Right lung (tissue), 10 donors: ENCODE results near the gene OAS2. TPM values are rescaled to one million over a fixed set of nuclear protein-coding genes. Genes with fewer than 3 reads are reported as not detected.

Source experiments
- DNase-seq, 2 donors: peaks; one replicate each; pipeline ENCODE4 v3.0.0-alpha.2; 2013
- long read RNA-seq, 8 donors: transcript quantifications; one replicate each; lab custom pipeline, GENCODE V29; 2026
- polyA plus RNA-seq, 5 donors: library from polyadenylated mRNA; unstranded; fragments of 120-200 nt; gene quantifications; one replicate each; pipeline versions ENCODE4 v1.2.1 to v1.2.3, GENCODE V29; 2013; ENCODE audit warnings: inconsistent platforms in 1 of 5, low replicate concordance in 1 of 5; ENCODE audit not compliant: insufficient read length in 5 of 5, insufficient read depth in 1 of 5

The OAS2 gene, protein sequence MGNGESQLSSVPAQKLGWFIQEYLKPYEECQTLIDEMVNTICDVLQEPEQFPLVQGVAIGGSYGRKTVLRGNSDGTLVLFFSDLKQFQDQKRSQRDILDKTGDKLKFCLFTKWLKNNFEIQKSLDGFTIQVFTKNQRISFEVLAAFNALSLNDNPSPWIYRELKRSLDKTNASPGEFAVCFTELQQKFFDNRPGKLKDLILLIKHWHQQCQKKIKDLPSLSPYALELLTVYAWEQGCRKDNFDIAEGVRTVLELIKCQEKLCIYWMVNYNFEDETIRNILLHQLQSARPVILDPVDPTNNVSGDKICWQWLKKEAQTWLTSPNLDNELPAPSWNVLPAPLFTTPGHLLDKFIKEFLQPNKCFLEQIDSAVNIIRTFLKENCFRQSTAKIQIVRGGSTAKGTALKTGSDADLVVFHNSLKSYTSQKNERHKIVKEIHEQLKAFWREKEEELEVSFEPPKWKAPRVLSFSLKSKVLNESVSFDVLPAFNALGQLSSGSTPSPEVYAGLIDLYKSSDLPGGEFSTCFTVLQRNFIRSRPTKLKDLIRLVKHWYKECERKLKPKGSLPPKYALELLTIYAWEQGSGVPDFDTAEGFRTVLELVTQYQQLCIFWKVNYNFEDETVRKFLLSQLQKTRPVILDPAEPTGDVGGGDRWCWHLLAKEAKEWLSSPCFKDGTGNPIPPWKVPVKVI
- 10 to 100 TPM in 3 of 5 donors, 1 to 10 TPM in 2; 7.0 to 12.1 (median 10.5) TPM for polyA plus RNA-seq
- long read RNA-seq, donor 1, full-length matches to known transcripts = 1 of 1 reads
- long read RNA-seq, donor 1, partial matches to known transcripts = 0 of 1 reads
- long read RNA-seq, donor 1, other reads (novel, unspliced or antisense) = 0 of 1 reads
- long read RNA-seq, donor 2 = 0 reads
- long read RNA-seq, donor 3, full-length matches to known transcripts = 3 of 3 reads
- long read RNA-seq, donor 3, partial matches to known transcripts = 0 of 3 reads
- long read RNA-seq, donor 3, other reads (novel, unspliced or antisense) = 0 of 3 reads
- long read RNA-seq, donor 4, full-length matches to known transcripts = 2 of 2 reads
- long read RNA-seq, donor 4, partial matches to known transcripts = 0 of 2 reads
- long read RNA-seq, donor 4, other reads (novel, unspliced or antisense) = 0 of 2 reads
- long read RNA-seq, donor 5, full-length matches to known transcripts = 3 of 3 reads
- long read RNA-seq, donor 5, partial matches to known transcripts = 0 of 3 reads
- long read RNA-seq, donor 5, other reads (novel, unspliced or antisense) = 0 of 3 reads
- long read RNA-seq, donor 6, full-length matches to known transcripts = 3 of 3 reads
- long read RNA-seq, donor 6, partial matches to known transcripts = 0 of 3 reads
- long read RNA-seq, donor 6, other reads (novel, unspliced or antisense) = 0 of 3 reads
- long read RNA-seq, donor 7, full-length matches to known transcripts = 1 of 1 reads
- long read RNA-seq, donor 7, partial matches to known transcripts = 0 of 1 reads
- long read RNA-seq, donor 7, other reads (novel, unspliced or antisense) = 0 of 1 reads
- long read RNA-seq, donor 8 = 0 reads

DNA sequence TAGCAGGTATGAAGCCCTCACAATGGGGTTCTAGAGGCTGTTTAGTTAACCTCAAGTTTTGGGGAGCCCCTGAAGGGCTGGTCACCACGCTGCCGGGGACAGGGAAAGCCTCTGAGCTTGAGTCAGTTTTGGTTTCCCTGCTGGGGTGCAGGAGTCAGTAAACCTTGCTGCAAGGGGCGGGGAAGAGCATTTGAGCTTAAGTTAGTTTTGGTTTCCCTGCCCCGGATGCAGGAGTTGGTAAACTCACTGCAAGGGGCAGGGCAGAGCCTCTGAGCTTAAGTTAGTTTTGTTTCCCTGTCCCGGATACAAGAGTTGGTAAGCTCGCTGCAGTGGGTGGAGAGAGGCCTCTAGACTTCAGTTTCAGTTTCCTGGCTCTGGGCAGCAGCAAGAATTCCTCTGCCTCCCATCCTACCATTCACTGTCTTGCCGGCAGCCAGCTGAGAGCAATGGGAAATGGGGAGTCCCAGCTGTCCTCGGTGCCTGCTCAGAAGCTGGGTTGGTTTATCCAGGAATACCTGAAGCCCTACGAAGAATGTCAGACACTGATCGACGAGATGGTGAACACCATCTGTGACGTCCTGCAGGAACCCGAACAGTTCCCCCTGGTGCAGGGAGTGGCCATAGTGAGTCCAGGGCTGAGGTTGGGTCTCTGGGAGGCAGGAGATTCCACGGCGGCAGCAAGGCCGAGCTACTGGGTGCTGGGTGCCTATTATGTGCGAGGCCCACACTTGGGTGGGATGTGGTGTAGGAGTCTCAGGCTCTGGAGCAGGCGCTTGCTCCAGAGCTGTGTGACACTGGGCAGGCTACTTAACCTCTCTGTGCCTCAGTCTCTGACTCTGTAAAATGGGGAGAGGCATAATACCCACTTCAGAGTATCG, at the start of gene OAS2:
Gene OAS2 (plus strand): TSS at position 357 of the 878 bp plus-strand sequence. CDS start 90 bp downstream, at position 447.
- DNase-seq = peak; percentile 24 to 36

DNA sequence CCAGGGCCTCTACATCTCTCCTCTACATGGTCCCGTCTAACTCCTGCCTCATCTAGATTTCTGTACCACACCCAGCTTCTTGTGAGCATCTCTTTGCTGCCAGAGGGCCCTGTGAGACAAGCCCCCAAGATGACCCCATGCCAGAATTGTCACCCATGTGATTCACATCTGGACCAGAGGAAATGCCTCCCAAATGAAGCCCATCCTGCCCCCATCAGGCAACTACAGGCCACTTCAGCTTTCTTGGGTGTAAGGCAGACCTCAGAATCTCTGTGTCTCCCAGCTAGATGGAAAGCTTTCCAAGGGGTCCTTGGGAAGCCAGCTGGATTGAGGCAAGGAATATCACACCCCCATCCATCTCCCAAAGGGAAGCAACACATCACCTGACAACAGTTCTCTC, 49.3 kb upstream of the OAS2 start:
- DNase-seq = no peak

DNA sequence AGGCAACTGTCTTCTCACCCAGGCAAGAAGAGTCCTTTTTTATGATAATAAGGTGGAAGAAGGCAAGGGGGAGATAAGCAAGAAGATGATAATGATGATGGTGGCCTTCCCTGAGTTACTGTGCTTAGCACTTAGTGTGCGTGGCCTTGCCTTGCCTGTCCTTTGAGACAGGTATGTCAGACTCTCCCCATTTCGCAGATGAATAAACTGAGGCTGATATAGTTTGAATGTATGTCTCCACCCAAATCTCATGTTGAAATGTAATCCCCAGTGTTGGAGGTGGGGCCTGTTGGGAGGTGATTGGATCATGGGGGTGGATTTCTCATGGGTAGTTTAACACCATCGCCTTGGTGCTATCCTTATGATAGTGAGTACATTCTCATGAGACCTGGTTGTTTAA, 48.6 kb upstream of the OAS2 start:
- no peak for DNase-seq

DNA sequence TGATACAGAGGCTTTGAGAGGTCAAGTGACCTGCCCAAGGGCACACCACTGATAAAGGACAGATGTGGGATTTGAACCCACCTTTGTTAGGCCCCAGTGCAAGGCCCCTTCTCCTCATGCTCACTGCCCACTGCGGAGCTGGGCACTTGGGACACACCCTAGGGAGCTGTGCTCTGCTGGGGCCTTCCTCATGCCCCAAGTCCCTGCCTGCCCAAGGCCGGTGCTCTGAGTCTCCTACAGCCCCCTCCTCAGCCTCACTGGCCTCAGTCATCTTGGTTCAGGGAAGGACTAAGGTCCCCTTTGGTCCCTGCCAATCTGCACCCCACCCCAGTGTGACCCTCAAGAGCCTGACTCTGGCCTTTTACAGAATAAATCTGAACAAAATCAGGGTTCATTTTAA, 48.0 kb upstream of the OAS2 start:
- no peak for DNase-seq

DNA sequence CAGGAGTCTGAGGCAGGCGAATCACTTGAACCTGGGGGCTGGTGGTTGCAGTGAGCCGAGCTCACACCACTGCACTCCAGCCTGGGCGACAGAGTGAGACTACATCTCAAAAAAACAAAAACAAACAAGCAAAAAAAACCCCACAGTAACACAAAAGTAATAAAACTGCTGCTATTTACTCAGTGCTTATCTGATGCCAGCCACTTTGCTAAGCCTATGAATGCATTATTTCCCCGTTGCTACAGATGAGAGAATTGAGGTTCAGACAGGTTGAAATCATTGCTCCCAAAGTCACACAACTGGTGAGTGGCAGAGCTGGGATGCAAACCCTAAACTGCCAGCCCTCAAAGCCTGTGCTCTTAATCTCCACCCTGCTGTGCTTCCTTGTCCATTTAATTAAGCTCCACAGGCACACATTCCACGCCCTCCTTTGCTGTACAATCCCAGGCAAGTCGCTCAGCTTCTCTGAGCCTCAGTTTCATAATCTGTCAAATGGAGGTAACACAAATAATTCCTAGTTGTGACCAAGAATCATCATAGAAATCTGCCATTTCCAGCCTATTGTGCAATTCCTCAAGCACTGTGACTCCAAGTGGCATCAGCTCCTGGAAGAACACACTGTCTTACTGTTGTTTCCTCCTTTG, 45.7 kb upstream of the OAS2 start:
- DNase-seq = no peak

DNA sequence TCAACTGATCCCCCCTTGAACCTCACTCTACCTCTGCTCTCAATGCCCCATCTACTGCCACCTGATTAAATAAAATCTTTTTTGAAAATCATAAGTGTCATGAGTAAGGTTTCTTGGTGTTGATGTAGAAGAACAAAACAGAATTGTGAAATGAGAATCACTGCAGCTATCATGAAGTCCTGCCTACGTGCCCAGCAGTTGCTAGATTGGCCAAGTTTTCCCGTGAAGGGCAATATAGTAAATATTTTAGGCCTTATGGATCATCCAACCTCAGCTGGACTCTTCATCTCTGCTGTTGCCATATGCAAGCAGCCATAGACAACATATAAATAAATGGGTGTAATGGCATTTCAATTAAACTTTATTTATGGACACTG, 45.2 kb upstream of the OAS2 start:
- no peak for DNase-seq

DNA sequence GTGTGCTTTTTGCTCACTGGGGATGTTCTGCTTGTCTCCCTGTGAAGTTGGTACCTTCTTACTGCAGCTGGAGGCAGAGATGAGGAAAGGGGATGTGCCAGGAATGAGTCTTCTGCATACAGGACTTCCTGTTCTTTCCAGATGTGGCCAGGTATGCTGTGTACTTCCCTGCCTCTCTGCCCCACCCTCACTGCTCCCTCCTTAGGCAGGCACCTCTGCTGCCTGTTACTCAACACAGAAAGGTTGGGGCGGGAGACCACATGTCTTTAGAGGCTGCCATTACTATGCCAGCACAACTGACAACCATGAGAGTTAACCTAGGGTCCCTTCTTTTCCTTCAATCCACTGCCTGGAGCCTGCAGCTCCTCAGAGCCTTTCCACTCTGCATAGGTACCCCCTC, 42.1 kb upstream of the OAS2 start:
- no peak for DNase-seq

DNA sequence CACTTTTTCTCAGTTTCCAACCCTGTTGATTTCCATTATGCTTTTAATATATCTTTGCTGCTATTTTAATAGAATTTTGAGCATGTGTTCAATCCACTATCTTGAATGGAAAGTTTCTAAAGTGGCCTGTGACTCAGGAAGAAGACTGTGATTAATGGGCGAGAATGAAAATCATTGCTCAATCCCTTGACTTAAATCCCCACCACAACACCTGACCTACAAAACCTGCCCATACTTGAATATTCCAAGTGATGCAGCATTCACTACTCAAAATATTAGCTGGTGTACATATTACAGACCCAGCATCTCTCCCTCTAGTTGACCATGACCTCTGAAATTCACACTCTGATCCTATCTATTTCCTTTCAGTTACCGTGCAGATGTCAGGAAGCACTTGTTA, 41.4 kb upstream of the OAS2 start:
- DNase-seq = no peak

DNA sequence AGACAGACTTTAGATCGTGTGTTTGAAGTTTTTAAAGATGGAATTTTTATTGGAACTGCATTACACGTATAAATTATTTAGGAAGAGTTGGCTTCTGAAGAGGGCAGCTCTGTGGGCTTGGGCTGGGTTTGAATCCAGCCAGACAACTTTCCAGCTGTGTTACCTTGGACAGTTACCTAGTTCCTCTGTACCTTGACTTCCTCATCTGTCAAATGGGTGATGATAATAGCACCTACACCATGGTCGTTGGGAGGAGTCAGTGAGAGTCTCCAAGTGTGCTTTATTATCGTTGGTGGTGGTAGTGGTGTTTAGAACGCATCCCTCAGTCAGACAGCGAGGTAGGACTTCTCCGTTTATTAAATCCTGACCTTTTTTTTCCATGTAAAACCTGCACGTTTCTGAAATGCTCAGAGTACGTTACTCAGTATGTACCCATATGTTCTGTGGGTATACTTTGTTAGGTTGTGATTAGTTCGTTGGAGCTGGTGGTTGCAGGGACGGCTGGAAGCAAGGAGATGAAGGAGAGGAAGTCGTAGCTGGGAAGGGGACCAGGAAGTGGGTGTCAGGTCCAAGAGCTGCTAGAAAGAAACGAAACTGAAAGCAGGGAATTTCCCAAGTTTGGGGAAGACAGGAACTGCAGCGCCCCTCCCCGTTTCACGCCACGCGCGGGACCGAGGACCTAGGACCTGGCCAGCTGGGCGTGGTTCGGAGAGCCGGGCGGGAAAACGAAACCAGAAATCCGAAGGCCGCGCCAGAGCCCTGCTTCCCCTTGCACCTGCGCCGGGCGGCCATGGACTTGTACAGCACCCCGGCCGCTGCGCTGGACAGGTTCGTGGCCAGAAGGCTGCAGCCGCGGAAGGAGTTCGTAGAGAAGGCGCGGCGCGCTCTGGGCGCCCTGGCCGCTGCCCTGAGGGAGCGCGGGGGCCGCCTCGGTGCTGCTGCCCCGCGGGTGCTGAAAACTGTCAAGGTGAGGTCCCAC, 40.3 kb upstream of the OAS2 start, which contains the start of gene OAS3:
Gene OAS3 (plus strand): TSS at position 734 of the 979 bp plus-strand sequence. CDS start 57 bp downstream, at position 791.
- DNase-seq = peak; percentile 85 to 88

DNA sequence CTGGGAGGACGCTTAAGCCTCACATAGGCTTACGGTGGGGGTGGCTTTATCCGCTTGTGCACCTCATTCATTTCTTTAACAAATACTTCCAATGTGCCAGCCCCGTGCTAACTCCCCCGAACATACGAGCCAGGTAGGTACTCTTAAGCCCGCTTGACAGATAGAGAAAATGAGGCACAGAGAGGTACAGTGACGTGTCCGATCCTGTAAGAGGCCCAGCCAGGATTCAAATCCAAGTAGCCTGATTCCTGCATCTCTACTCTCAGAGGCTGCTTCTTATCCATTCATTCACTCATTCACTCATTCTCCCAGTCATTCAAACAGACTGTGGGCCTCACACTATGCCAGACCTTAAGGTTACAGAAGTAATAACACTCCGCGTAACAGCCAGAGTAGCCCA, 39.6 kb upstream of the OAS2 start:
- DNase-seq = no peak

DNA sequence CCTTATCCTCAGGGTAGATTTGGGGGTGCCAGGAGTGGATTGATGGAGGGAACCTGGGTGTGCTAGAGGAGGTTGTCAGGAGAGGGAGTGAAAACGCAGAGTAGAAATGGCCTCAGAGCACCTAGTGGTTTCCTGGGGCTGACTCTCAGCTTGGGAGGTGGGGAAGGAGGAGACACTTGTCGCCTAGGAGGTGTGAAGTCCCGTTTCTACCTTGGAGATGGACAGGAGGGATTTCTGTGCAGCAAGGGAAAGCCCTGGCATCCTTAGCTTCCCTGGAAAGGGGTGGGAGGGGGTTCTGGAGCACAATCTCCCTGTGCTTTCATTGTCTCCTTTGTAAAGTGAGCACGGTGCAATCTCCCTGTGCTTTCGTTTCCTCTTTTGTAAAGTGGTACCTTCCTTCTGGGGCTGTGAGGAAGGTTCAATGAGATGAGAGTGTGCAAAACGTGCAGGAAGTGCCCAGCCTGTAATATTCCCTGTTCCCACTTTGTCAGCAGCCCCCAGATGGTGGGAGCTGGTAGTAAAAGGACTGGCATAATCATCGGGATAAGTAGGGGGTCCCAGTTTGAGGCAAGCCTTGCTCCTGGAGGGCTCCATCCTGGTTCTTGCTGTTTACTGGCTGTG, 38.4 kb upstream of the OAS2 start:
- DNase-seq = no peak

DNA sequence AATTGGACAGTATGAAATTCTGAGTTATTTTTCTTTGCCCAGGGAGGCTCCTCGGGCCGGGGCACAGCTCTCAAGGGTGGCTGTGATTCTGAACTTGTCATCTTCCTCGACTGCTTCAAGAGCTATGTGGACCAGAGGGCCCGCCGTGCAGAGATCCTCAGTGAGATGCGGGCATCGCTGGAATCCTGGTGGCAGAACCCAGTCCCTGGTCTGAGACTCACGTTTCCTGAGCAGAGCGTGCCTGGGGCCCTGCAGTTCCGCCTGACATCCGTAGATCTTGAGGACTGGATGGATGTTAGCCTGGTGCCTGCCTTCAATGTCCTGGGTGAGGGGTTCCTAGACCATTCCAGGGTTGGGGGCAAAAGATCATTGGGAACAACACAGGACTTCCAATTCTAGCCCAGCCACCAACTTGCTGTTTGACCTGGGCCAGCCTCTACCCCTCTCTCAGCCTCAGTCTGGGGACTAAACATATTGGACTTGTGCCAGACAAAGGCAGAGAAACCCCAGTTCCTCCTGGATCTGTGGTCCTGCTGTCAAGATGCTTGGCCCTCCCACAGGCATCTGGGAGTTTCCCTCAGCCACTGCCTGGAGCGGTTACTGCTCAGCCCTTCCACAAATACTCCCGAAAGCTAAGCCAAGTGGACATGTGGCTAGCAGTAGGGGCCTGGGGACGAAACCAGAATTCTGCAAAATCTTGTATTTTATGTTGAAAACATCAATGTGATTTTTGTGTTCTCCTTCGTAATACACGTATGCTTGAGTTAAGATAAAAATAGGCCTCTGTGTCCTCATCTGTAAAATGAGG, 36.6 kb upstream of the OAS2 start:
- no peak for DNase-seq

DNA sequence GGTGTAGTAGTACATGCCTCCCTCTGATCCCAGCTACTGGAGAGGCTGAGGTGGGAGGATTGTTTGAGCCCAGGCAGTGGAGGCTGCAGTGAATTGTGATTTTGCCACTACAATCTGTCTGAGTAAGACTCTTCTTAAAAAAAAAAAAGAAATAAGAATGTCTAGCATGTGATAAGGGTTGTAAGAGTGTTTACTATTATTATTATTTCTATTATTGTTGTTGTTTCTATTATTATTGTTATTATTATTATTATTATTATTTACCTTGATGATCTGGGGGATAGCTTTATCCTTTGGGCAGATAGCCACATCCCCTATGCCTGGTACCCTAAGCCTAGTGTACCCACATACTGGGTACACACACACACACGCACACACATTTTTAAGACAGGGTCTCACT, 35.7 kb upstream of the OAS2 start:
- no peak for DNase-seq

DNA sequence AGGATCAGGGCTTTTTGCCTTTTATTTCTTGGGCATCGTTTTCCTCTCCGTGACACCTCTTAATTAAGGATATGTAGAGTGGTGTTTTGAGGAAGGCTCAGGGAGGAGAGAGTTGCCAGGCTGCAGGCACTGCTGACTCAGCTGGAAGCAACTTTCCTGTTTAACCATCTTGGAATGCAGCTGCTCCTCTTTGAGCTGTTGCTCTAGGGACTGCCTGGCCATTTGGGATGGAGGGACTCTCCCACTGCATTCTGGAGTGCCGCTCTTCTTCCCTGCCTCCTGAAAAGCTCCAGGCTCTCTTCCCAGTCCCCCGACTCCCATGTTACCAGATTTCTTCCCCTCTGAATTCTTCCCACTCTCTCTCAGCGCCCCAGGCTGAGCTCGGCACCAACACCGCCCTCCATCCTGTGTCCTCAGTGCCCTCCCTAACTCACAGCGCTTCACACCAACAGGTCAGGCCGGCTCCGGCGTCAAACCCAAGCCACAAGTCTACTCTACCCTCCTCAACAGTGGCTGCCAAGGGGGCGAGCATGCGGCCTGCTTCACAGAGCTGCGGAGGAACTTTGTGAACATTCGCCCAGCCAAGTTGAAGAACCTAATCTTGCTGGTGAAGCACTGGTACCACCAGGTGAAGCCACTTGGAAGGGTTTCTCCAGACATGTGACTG, 34.2 kb upstream of the OAS2 start:
- DNase-seq = no peak

DNA sequence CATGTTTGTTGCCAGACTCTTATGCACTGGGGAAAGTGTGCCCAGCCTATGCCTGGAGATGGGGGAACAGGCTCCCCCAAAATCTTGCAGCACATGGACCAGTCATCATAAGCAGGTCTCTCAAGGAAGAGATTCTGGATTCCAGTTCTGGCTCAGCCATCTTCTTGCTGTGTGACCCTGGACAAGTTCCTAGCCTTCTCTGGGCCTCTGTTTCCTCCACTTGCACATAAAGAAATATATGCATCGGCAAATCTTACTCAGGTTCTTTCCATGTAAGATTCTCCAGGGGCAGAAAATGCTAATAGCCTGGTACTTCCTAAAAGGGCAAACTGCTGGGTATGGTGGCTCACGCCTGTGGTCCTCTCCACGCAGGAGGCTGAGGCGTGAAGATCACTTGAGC, 32.8 kb upstream of the OAS2 start:
- DNase-seq = no peak

DNA sequence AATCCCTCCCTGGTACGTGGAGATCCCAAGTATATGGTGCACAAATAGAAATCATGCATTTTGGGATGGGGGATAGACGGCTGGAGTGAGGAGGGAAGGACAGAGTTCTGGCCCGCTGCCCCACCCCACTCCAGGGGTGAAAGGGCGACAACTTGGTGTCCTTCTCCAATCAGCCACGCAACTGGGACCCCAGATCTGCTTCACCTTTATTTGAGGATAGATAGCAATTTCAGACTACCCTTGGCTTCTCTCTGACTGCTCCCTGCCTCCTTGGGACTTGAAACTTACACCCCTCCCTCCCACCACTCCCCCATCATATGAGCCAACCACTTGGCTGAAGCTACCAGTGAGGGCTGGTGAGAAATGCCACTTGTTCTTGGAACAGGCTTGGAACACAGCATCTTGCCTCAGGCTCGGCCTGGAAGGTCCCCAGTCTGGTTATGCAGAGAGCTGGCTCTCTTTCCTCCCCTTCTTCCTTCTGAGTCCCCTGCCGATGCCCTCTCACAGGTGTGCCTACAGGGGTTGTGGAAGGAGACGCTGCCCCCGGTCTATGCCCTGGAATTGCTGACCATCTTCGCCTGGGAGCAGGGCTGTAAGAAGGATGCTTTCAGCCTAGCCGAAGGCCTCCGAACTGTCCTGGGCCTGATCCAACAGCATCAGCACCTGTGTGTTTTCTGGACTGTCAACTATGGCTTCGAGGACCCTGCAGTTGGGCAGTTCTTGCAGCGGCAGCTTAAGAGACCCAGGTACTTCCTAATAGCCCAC, 31.9 kb upstream of the OAS2 start:
- no peak for DNase-seq
